Measurements from ENCODE around the gene PRTN3. TPM values are rescaled to one million over a fixed set of nuclear protein-coding genes. Genes with fewer than 3 reads are reported as not detected.

PRTN3 gene
- total and polyA plus RNA-seq, 3 experiments from 2014 or later = not detected

Other genes with a start within 250 kb of the PRTN3 start
- 10 to 100 TPM; 75.2 to 77.3 TPM for gene POLRMT, start 207.5 kb upstream of the PRTN3 start, total RNA-seq
- 58.8 TPM for gene POLRMT, start 207.5 kb upstream of the PRTN3 start, polyA plus RNA-seq
- under 1 TPM; 0.20 to 0.22 TPM for gene FGF22, start 201.1 kb upstream of the PRTN3 start, total RNA-seq
- gene FGF22, start 201.1 kb upstream of the PRTN3 start, polyA plus RNA-seq = not detected
- gene RNF126, start 177.8 kb upstream of the PRTN3 start, total RNA-seq = 10 to 100 TPM; 89.6 to 95.5 TPM
- 100.0 TPM for gene RNF126, start 177.8 kb upstream of the PRTN3 start, polyA plus RNA-seq
- gene FSTL3, start 164.6 kb upstream of the PRTN3 start, total RNA-seq = 1 to 10 TPM; 7.7 to 8.0 TPM
- gene FSTL3, start 164.6 kb upstream of the PRTN3 start, polyA plus RNA-seq = 0.81 TPM
- gene PRSS57, start 145.5 kb upstream of the PRTN3 start, total RNA-seq = not detected
- not detected for gene PRSS57, start 145.5 kb upstream of the PRTN3 start, polyA plus RNA-seq
- gene PALM, start 132.1 kb upstream of the PRTN3 start, total RNA-seq = not detected
- not detected for gene PALM, start 132.1 kb upstream of the PRTN3 start, polyA plus RNA-seq
- not detected for gene MISP, start 89.9 kb upstream of the PRTN3 start, total RNA-seq
- not detected for gene MISP, start 89.9 kb upstream of the PRTN3 start, polyA plus RNA-seq
- gene PTBP1, start 43.5 kb upstream of the PRTN3 start, total RNA-seq = 100 to 1,000 TPM; 969 to 978 TPM
- 177 TPM for gene PTBP1, start 43.5 kb upstream of the PRTN3 start, polyA plus RNA-seq
- gene PLPPR3, start 19.0 kb upstream of the PRTN3 start, total RNA-seq = not detected
- not detected for gene PLPPR3, start 19.0 kb upstream of the PRTN3 start, polyA plus RNA-seq
- gene AZU1, start 13.2 kb upstream of the PRTN3 start, total RNA-seq = not detected
- not detected for gene AZU1, start 13.2 kb upstream of the PRTN3 start, polyA plus RNA-seq
- not detected for gene ELANE, start 11.3 kb downstream of the PRTN3 start, total RNA-seq
- gene ELANE, start 11.3 kb downstream of the PRTN3 start, polyA plus RNA-seq = not detected
- gene CFD, start 18.7 kb downstream of the PRTN3 start, total RNA-seq = 1 to 10 TPM in 1 of 2 experiments, under 1 TPM in 1; 0.89 to 1.5 TPM
- gene CFD, start 18.7 kb downstream of the PRTN3 start, polyA plus RNA-seq = 6.9 TPM
- gene MED16, start 52.2 kb downstream of the PRTN3 start, total RNA-seq = 10 to 100 TPM; 57.4 to 59.4 TPM
- gene MED16, start 52.2 kb downstream of the PRTN3 start, polyA plus RNA-seq = 109 TPM
- gene RNU6-9, start 52.5 kb downstream of the PRTN3 start, total RNA-seq = not detected
- gene RNU6-9, start 52.5 kb downstream of the PRTN3 start, polyA plus RNA-seq = not detected
- gene R3HDM4, start 72.2 kb downstream of the PRTN3 start, total RNA-seq = 10 to 100 TPM; 60.7 to 65.2 TPM
- 197 TPM for gene R3HDM4, start 72.2 kb downstream of the PRTN3 start, polyA plus RNA-seq
- 1 to 10 TPM; 1.2 to 2.3 TPM for gene KISS1R, start 76.3 kb downstream of the PRTN3 start, total RNA-seq
- 0.49 TPM for gene KISS1R, start 76.3 kb downstream of the PRTN3 start, polyA plus RNA-seq
- gene ARID3A, start 85.0 kb downstream of the PRTN3 start, total RNA-seq = 10 to 100 TPM; 12.8 to 15.9 TPM
- gene ARID3A, start 85.0 kb downstream of the PRTN3 start, polyA plus RNA-seq = 0.49 TPM
- gene WDR18, start 143.3 kb downstream of the PRTN3 start, total RNA-seq = 100 to 1,000 TPM; 108 to 133 TPM
- gene WDR18, start 143.3 kb downstream of the PRTN3 start, polyA plus RNA-seq = 61.3 TPM
- gene GRIN3B, start 159.4 kb downstream of the PRTN3 start, total RNA-seq = not detected
- not detected for gene GRIN3B, start 159.4 kb downstream of the PRTN3 start, polyA plus RNA-seq
- 100 to 1,000 TPM; 151 to 157 TPM for gene TMEM259, start 180.1 kb downstream of the PRTN3 start, total RNA-seq
- gene TMEM259, start 180.1 kb downstream of the PRTN3 start, polyA plus RNA-seq = 84.6 TPM
- not detected for gene RNU6-2, start 180.5 kb downstream of the PRTN3 start, total RNA-seq
- not detected for gene RNU6-2, start 180.5 kb downstream of the PRTN3 start, polyA plus RNA-seq
- 10 to 100 TPM; 78.1 to 78.9 TPM for gene CNN2, start 185.6 kb downstream of the PRTN3 start, total RNA-seq
- 792 TPM for gene CNN2, start 185.6 kb downstream of the PRTN3 start, polyA plus RNA-seq
- gene ABCA7, start 199.1 kb downstream of the PRTN3 start, total RNA-seq = 10 to 100 TPM; 33.8 to 39.5 TPM
- 14.1 TPM for gene ABCA7, start 199.1 kb downstream of the PRTN3 start, polyA plus RNA-seq
- 100 to 1,000 TPM; 212 to 220 TPM for gene ARHGAP45, start 226.2 kb downstream of the PRTN3 start, total RNA-seq
- 478 TPM for gene ARHGAP45, start 226.2 kb downstream of the PRTN3 start, polyA plus RNA-seq

All from CD8-positive, alpha-beta memory T cell (primary cell).